PC-3 (cell line): ENCODE measurements around the gene PKNOX2. TPM values are rescaled to one million over a fixed set of nuclear protein-coding genes. Genes with fewer than 3 reads are reported as not detected.

Experiments used
- ATAC-seq: fragments of 200-7000 bp; cut with Tn5 transposase; 2 replicates; pipeline ENCODE4 v1.9.1; 2020; ENCODE audit warnings: mild to moderate bottlenecking, moderate library complexity
- BruUV-seq: library from RNA; stranded (reverse); fragments of 400-500 nt; replicated peaks from 2 replicates; lab custom pipeline; 2021; lab: Mats Ljungman, UMichigan
- CTCF ChIA-PET: fragments of 300-600 bp; sonication (Branson Sonifier 250); formaldehyde crosslinking; loops from one replicate; lab custom pipeline; 2022; ENCODE audit warnings: antibody characterized with exemption; lab: Charles Lee
- POLR2A ChIA-PET: fragments of 300-600 bp; sonication (Branson Sonifier 250); formaldehyde crosslinking; loops from one replicate; lab custom pipeline; 2022; ENCODE audit warnings: antibody characterized with exemption; ENCODE audit not compliant: unreplicated experiment; lab: Charles Lee
- DNase-seq: peaks from one replicate; pipeline ENCODE4 v3.0.0-alpha.2; 2015
- H2AFZ ChIP-seq: fragments of 300-600 bp; sonication (generic); 2 replicates; pipeline ENCODE4 v1.6.0; 2016; ENCODE audit warnings: antibody characterized with exemption, low read length
- H3F3A ChIP-seq: fragments of 300-600 bp; sonication (generic); one replicate; pipeline ENCODE4 v1.6.0; 2017; ENCODE audit warnings: antibody characterized with exemption, low read length, control low read depth, mild to moderate bottlenecking; ENCODE audit not compliant: unreplicated experiment
- H3K27ac ChIP-seq: fragments of 300-600 bp; sonication (generic); 2 replicates; pipeline ENCODE4 v1.5.1; 2016; ENCODE audit warnings: mild to moderate bottlenecking, low read length
- H3K27me3 ChIP-seq: fragments of 300-600 bp; sonication (generic); 2 replicates; pipeline ENCODE4 v1.6.1; 2016; ENCODE audit warnings: low read length, mixed read lengths
- H3K36me3 ChIP-seq: fragments of 300-600 bp; sonication (generic); 2 replicates; pipeline ENCODE4 v1.6.1; 2016; ENCODE audit warnings: low read depth, mixed run types, low read length, mixed read lengths
- H3K4me1 ChIP-seq: fragments of 300-600 bp; sonication (generic); 2 replicates; pipeline ENCODE4 v1.5.1; 2016; ENCODE audit warnings: low read length; ENCODE audit not compliant: insufficient read depth
- H3K4me2 ChIP-seq: fragments of 300-600 bp; sonication (generic); 2 replicates; pipeline ENCODE4 v1.6.0; 2016; ENCODE audit warnings: low read length
- H3K4me3 ChIP-seq: fragments of 300-600 bp; sonication (generic); 2 replicates; pipeline ENCODE4 v1.5.1; 2016; ENCODE audit warnings: mild to moderate bottlenecking, low read length, mixed read lengths
- H3K79me2 ChIP-seq: fragments of 300-600 bp; sonication (generic); 2 replicates; pipeline ENCODE4 v1.6.1; 2017; ENCODE audit warnings: low read length, mixed read lengths
- H3K9ac ChIP-seq: fragments of 300-600 bp; sonication (generic); 2 replicates; pipeline ENCODE4 v1.6.0; 2016; ENCODE audit warnings: mild to moderate bottlenecking, low read length
- H3K9me2 ChIP-seq: fragments of 300-600 bp; sonication (generic); replicated peaks from 2 replicates; pipeline ENCODE4 v1.6.1; 2016; ENCODE audit warnings: mixed run types, low read length, mixed read lengths
- H3K9me3 ChIP-seq: fragments of 300-600 bp; sonication (generic); 2 replicates; pipeline ENCODE4 v1.6.1; 2016; ENCODE audit warnings: low read length, mixed read lengths
- H4K20me1 ChIP-seq: fragments of 300-600 bp; sonication (generic); 2 replicates; pipeline ENCODE4 v1.6.1; 2016; ENCODE audit warnings: low read length, mixed read lengths
- CTCF ChIP-seq: fragments of 300-600 bp; sonication (generic); conservative IDR thresholded peaks from 2 replicates; pipeline ENCODE4 v1.5.1; 2017; ENCODE audit warnings: antibody characterized with exemption, low read depth, mild to moderate bottlenecking, low read length
- EZH2 ChIP-seq: fragments of 300-600 bp; sonication (generic); IDR thresholded peaks from one replicate; pipeline ENCODE4 v1.6.1; 2017; ENCODE audit warnings: antibody characterized with exemption, mild to moderate bottlenecking, low read length; ENCODE audit not compliant: unreplicated experiment
- EZH2phosphoT487 ChIP-seq: fragments of 300-600 bp; sonication (generic); IDR thresholded peaks from 2 replicates; pipeline ENCODE4 v1.6.1; 2018; ENCODE audit warnings: mild to moderate bottlenecking, antibody characterized with exemption, low read length, borderline replicate concordance
- intact Hi-C: fragments of 100-400 bp; cut with micrococcal nuclease; formaldehyde crosslinking; loops from 2 replicates; pipeline ENCODE4 v1.9.0; 2023
- total RNA-seq: library from RNA; depleted of rRNA; stranded (reverse); fragments of >200 nt; gene quantifications from 2 replicates; pipeline ENCODE4 v1.2.3, GENCODE V29; 2014

PKNOX2 gene
- total RNA-seq, 1 experiment from 2014 or later: not detected

GRCh38 chr11:125297346-125297915 lies 132.9 kb downstream of the PKNOX2 start:
- no peaks in the 10 kb centered on the region for H3F3A ChIP-seq
- ChIA-PET CTCF (no interaction called here), POLR2A (no interaction called here)
- ATAC-seq (no peak), DNase-seq (no peak)
- no peak overlapping the region for H2AFZ ChIP-seq
- intact Hi-C loops: no loop called here
- H3K27ac ChIP-seq: no peak overlapping the region
- H3K36me3 ChIP-seq: no peaks in the 10 kb centered on the region
- BruUV-seq: no TSS peak
- no peaks in the 10 kb centered on the region for H3K79me2 ChIP-seq
- H3K9ac ChIP-seq: no peak overlapping the region
- no peaks in the 10 kb centered on the region for H4K20me1 ChIP-seq
- peaks cover 63% of the 10 kb centered on the region for H3K27me3 ChIP-seq
- no peak overlapping the region for H3K4me3 ChIP-seq
- H3K4me2 ChIP-seq: no peak overlapping the region
- H3K9me2 ChIP-seq: no peaks in the 10 kb centered on the region
- no peak for TF ChIP-seq CTCF
- TF ChIP-seq EZH2: no peak
- no peak for TF ChIP-seq EZH2phosphoT487
- peaks cover 7% of the 10 kb centered on the region; the same call in 1 of the 2 replicates for H3K4me1 ChIP-seq
- H3K9me3 ChIP-seq: no peaks in the 10 kb centered on the region

- intact Hi-C loops: no loop called here
- Histone ChIP-seq H2AFZ (no peak overlapping the region), H3K4me1 (peaks cover 7% of the 10 kb centered on the region; the same call in 1 of the 2 replicates), H3K4me3 (no peak overlapping the region), H3K4me2 (no peak overlapping the region), H3K27ac (no peak overlapping the region), H3K9ac (no peak overlapping the region), H4K20me1 (no peaks in the 10 kb centered on the region), H3K79me2 (no peaks in the 10 kb centered on the region), H3K9me3 (no peaks in the 10 kb centered on the region), H3K27me3 (peaks cover 60% of the 10 kb centered on the region), H3K36me3 (no peaks in the 10 kb centered on the region), H3K9me2 (no peaks in the 10 kb centered on the region), H3F3A (no peaks in the 10 kb centered on the region)
- CTCF ChIA-PET: no interaction called here
- DNase-seq (no peak), ATAC-seq (no peak)
- BruUV-seq: no TSS peak
- POLR2A ChIA-PET: no interaction called here
- no peak for TF ChIP-seq EZH2
Measured at GRCh38 chr11:125299061-125299615, 134.6 kb downstream of the PKNOX2 start.

GRCh38 chr11:125299821-125300220 lies 135.3 kb downstream of the PKNOX2 start:
- H3K36me3 ChIP-seq: no peaks in the 10 kb centered on the region
- peaks cover 60% of the 10 kb centered on the region for H3K27me3 ChIP-seq
- H4K20me1 ChIP-seq: no peaks in the 10 kb centered on the region
- H3F3A ChIP-seq: no peaks in the 10 kb centered on the region
- H3K9me3 ChIP-seq: no peaks in the 10 kb centered on the region
- H3K27ac ChIP-seq: no peak overlapping the region
- H3K4me1 ChIP-seq: peaks cover 7% of the 10 kb centered on the region; the same call in 1 of the 2 replicates
- no peaks in the 10 kb centered on the region for H3K79me2 ChIP-seq
- no peak overlapping the region for H3K4me2 ChIP-seq
- no TSS peak for BruUV-seq
- ATAC-seq: no peak
- CTCF ChIA-PET: no interaction called here
- POLR2A ChIA-PET: no interaction called here
- H3K9me2 ChIP-seq: no peaks in the 10 kb centered on the region
- no peak overlapping the region for H2AFZ ChIP-seq
- H3K4me3 ChIP-seq: no peak overlapping the region
- TF ChIP-seq EZH2phosphoT487 (no peak), CTCF (no peak), EZH2 (no peak)
- H3K9ac ChIP-seq: no peak overlapping the region
- no peak for DNase-seq
- intact Hi-C loops: no loop called here
